Adrenal gland (tissue), 12 donors: ENCODE results near the gene DOCK8. TPM values are rescaled to one million over a fixed set of nuclear protein-coding genes. Genes with fewer than 3 reads are reported as not detected.

Source experiments
- DNase-seq, 7 donors: peaks; one replicate each; pipeline ENCODE4 v3.0.0-alpha.2; 2019 to 2020
- H3K27ac ChIP-seq, 5 donors: fragments of 200-600 bp; sonication (generic) in 4 of 5; 1 replicate in 3 of 5; 2 replicates in 2 of 5; pipeline versions ENCODE4 v1.5.1 to v1.8.0; 2016 to 2020; ENCODE audit warnings: mild to moderate bottlenecking in 1 of 5
- H3K27me3 ChIP-seq: fragments of 200-600 bp; 2 replicates; pipeline ENCODE4 v1.8.0; 2021
- H3K36me3 ChIP-seq, 2 donors: fragments of 200-600 bp; replicated peaks in 1 of 2; 1 replicate in 1 of 2; 2 replicates in 1 of 2; pipeline versions ENCODE4 v1.5.1 to v1.8.0; 2018 to 2022
- H3K4me1 ChIP-seq, 2 donors: fragments of 200-600 bp; replicated peaks in 1 of 2; 1 replicate in 1 of 2; 2 replicates in 1 of 2; pipeline versions ENCODE4 v1.5.1 to v1.8.0; 2018 to 2021
- H3K4me3 ChIP-seq, 4 donors: fragments of 200-600 bp; sonication (generic) in 3 of 4; one replicate each; pipeline ENCODE4 v1.5.1; 2016 to 2018
- H3K9me3 ChIP-seq, 3 donors: fragments of 200-600 bp; sonication (generic) in 1 of 3; replicated peaks in 1 of 3; 1 replicate in 2 of 3; 2 replicates in 1 of 3; pipeline versions ENCODE4 v1.5.1 to v1.8.0; 2016 to 2021
- POLR2A ChIP-seq, 2 donors: fragments of 450-650 bp; IDR thresholded peaks; one replicate each; pipeline ENCODE4 v1.6.1; 2017; ENCODE audit warnings: antibody characterized with exemption in 2 of 2, mild to moderate bottlenecking in 2 of 2, moderate library complexity in 1 of 2
- WGBS, 4 donors: extraction: QIAGEN DNeasy Blood & Tissue Kit in 2 of 4; methylation state at CpG; one replicate each; pipeline versions ENCODE4 v1.1.5 to v1.1.7; 2013 to 2017; 5-methylcytosine and 5-hydroxymethylcytosine counted together
- intact Hi-C, 2 donors: fragments of 100-400 bp; cut with DNase I; formaldehyde crosslinking; loops; one replicate each; pipeline versions ENCODE4 v1.14.1 to v1.15.0; 2022 to 2023
- polyA plus RNA-seq, 3 donors: library from polyadenylated mRNA; stranded (reverse); fragments of 200-250 nt in 2 of 3; fragments of 350-450 nt in 1 of 3; fragmentation: Illumina TruSeq in 1 of 3; extraction: RNeasy Lipid Tissue Mini Kit (QIAGEN cat#74804) in 1 of 3; gene quantifications; one replicate each; pipeline ENCODE4 v1.2.3, GENCODE V29; 2013 to 2014
- total RNA-seq, 9 donors: library from RNA; depleted of rRNA in 4 of 9; stranded (reverse); fragments of >200 nt in 4 of 9; fragments of 120-200 nt in 1 of 9; fragmentation: NEBNext Ultra II Directional in 1 of 9; extraction: Animal tissue kit (Norgen Biotek cat#: 25700) in 1 of 9; gene quantifications; one replicate each; pipeline versions ENCODE4 v1.1.0 to v1.2.4, GENCODE V29; 2013 to 2023
- TF ChIP-seq, protein P1 (sequence below), 6 experiments: fragments of 450-650 bp in 4 of 6; fragments of 200-600 bp in 2 of 6; sonication (generic) in 1 of 6; IDR thresholded peaks; 1 replicate in 5 of 6; 2 replicates in 1 of 6; pipeline versions ENCODE4 v1.5.1 to v1.8.0; 2016 to 2021; ENCODE audit warnings: antibody characterized with exemption in 6 of 6, mild to moderate bottlenecking in 2 of 6, moderate library complexity in 1 of 6
- donor health status: healthy with polysubstance abuse.
- donor health status: Bipolar disorder and iron deficiency.
- donor health status: DM: yes; HTN: yes; CAD: no.
- donor health status: DM: no; HTN: no; CAD: no.
- donor health status: DM: no; HTN: no; CAD: no.
- donor health status: DM: yes; HTN: yes; CAD: no.

Gene DOCK8
- total and polyA plus RNA-seq, 12 donors = 8.3 to 134 (median 40.5) TPM

DNA sequence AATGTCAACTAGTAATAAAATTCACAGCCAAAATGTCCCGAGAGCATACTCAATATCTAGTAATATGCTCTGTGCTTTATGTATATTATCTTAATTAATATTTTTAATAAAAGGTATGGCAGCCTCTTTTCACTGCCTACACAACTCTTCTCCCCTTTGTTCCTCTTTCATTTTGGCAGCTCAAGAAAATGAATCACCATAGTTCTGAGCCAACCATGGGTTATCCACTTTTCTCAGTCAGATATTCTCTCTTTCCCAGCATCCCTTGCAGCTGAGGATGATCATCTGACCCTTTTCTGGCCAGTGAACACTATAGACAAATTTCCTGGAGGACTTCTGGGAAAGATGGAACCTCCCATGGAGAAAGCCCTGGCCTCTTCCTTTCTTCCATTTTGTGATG, 8.2 kb upstream of the DOCK8 start:
- Histone ChIP-seq H3K36me3 (no peaks in the 10 kb centered on the region), H3K9me3 (no peaks in the 10 kb centered on the region), H3K4me3 (no peak overlapping the region), H3K27ac (no peak overlapping the region), H3K4me1 (peaks cover 6 to 13% of the 10 kb centered on the region in 2 donors), H3K27me3 (no peaks in the 10 kb centered on the region)
- 65 to 70% (median 67%) methylated on average over 1 of the region's 1 CpG for WGBS, 4 donors
- TF ChIP-seq, protein P1, sequence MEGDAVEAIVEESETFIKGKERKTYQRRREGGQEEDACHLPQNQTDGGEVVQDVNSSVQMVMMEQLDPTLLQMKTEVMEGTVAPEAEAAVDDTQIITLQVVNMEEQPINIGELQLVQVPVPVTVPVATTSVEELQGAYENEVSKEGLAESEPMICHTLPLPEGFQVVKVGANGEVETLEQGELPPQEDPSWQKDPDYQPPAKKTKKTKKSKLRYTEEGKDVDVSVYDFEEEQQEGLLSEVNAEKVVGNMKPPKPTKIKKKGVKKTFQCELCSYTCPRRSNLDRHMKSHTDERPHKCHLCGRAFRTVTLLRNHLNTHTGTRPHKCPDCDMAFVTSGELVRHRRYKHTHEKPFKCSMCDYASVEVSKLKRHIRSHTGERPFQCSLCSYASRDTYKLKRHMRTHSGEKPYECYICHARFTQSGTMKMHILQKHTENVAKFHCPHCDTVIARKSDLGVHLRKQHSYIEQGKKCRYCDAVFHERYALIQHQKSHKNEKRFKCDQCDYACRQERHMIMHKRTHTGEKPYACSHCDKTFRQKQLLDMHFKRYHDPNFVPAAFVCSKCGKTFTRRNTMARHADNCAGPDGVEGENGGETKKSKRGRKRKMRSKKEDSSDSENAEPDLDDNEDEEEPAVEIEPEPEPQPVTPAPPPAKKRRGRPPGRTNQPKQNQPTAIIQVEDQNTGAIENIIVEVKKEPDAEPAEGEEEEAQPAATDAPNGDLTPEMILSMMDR (IDR thresholded peaks at IDR 0.05) = no peak
- TF ChIP-seq POLR2A (IDR thresholded peaks at IDR 0.05) = no peak
- intact Hi-C loops = no loop called here
- DNase-seq = no peak

DNA sequence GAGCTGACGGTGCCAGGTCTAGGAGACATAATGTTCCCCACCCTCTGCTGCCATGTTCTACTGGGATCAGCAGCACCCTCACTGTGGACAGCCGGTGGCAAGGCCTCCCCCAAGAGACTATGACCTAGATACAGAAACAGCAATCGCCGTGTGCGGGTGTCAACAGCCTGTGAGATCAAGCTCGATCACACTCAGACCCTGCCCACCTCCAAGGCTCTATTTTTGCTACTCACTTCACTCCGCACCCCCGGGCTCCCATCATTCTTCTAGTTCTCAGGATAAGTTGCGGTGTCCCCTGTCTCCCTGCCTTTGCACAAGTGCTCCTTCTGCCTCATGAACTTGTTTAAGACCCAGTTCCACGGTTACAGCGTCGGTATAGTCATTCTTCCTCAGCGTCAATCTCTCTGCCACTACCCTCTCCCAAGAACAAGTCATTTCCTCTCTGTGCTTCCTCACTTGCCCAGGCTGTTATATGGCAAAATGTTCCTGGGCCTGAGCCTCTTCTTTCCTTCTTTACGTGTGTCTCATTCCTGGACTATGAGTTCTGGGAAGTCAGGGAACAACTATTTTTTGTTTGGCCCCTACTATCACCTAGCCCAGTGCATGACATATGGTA, 5.4 kb upstream of the DOCK8 start:
- TF ChIP-seq POLR2A (IDR thresholded peaks at IDR 0.05) = no peak
- TF ChIP-seq, protein P1 (IDR thresholded peaks at IDR 0.05) = no peak
- peaks cover 21 to 27% of the 10 kb centered on the region in 2 donors for H3K4me1 ChIP-seq
- DNase-seq = no peak
- 81 to 89% (median 82%) methylated on average over 14 of the region's 14 CpGs for WGBS, 4 donors
- peak overlapping the region in 1 of 5 donors; percentile 18 for H3K27ac ChIP-seq
- no peaks in the 10 kb centered on the region for H3K36me3 ChIP-seq
- no peaks in the 10 kb centered on the region for H3K27me3 ChIP-seq
- no peaks in the 10 kb centered on the region for H3K9me3 ChIP-seq
- H3K4me3 ChIP-seq = no peak overlapping the region
- intact Hi-C loops = no loop called here

DNA sequence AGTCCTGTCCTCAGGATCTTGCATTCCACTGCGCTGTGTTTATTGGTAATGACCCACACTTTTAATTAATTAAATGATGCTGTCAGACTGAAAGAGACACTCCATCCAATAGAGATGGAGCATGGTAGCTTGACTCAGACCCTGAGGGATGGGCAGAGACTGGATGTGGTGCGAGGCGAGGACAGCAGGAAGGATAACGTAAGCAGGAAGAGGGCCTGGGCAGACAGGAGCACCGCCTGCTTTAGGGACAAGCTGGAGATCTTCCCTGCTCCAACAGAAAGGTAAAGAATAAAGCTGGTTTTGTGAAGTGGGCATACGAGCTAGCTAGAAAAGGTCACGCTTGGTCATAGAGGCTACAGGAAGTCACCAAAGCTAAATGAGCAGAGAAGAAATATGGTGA, 3.6 kb upstream of the DOCK8 start:
- peak overlapping the region; percentile 79 to 92 (median 87) for H3K27ac ChIP-seq
- H3K36me3 ChIP-seq = no peaks in the 10 kb centered on the region
- intact Hi-C loops = no loop called here
- H3K27me3 ChIP-seq = no peaks in the 10 kb centered on the region
- peak; percentile 55 to 80 (median 68) for DNase-seq
- TF ChIP-seq, protein P1 (IDR thresholded peaks at IDR 0.05) = no peak
- TF ChIP-seq POLR2A (IDR thresholded peaks at IDR 0.05) = peak in 1 of 2 donors; percentile 52
- H3K4me3 ChIP-seq = peak overlapping the region in 1 of 4 donors; percentile 9
- WGBS, 4 donors = 23 to 42% (median 39%) methylated on average over 7 of the region's 7 CpGs
- no peaks in the 10 kb centered on the region for H3K9me3 ChIP-seq
- peaks cover 30 to 34% of the 10 kb centered on the region in 2 donors for H3K4me1 ChIP-seq

DNA sequence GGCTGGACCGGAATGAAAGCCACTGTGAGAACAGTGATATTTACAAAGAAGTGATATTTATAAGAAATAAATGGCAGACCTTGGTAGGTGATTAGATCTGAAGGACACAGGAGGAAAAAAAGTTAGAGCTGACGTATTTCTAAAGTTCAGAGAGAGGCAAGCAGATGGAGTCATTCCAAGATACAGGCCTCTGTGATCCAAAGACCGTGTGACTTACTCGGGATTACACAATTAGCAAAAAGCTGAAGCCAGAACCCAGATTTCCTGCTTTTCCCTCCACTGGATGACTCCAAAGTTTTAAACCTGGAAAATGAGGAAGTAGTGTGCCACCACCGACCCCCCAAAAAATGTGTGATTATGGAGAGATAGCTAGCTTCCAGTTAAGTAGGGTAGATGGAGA, 3.1 kb upstream of the DOCK8 start:
- TF ChIP-seq, protein P1 (IDR thresholded peaks at IDR 0.05) = no peak
- peak in 1 of 2 donors; percentile 29 for TF ChIP-seq POLR2A (IDR thresholded peaks at IDR 0.05)
- intact Hi-C loops = no loop called here
- H3K4me1 ChIP-seq = peaks cover 32 to 34% of the 10 kb centered on the region in 2 donors
- no peaks in the 10 kb centered on the region for H3K36me3 ChIP-seq
- H3K27ac ChIP-seq = peak overlapping the region; percentile 79 to 92 (median 87)
- H3K27me3 ChIP-seq = no peaks in the 10 kb centered on the region
- WGBS, 4 donors = 17 to 25% (median 20%) methylated on average over 5 of the region's 5 CpGs
- H3K9me3 ChIP-seq = no peaks in the 10 kb centered on the region
- H3K4me3 ChIP-seq = peak overlapping the region in 1 of 4 donors; percentile 25
- peak; percentile 41 to 82 (median 70) for DNase-seq
